GM21390 (cell line): ENCODE data around the gene TPMT.
"Not testable (repeated sequence)": the region's sequence is repeated elsewhere in the genome, so short reads cannot be mapped to it uniquely, and the experiment has no call there.

Experiments used
- ATAC-seq: cut with Tn5 transposase; IDR thresholded peaks from one replicate; pipeline ENCODE4 v1.9.1; 2021; ENCODE audit not compliant: unreplicated experiment

The TPMT gene

DNA sequence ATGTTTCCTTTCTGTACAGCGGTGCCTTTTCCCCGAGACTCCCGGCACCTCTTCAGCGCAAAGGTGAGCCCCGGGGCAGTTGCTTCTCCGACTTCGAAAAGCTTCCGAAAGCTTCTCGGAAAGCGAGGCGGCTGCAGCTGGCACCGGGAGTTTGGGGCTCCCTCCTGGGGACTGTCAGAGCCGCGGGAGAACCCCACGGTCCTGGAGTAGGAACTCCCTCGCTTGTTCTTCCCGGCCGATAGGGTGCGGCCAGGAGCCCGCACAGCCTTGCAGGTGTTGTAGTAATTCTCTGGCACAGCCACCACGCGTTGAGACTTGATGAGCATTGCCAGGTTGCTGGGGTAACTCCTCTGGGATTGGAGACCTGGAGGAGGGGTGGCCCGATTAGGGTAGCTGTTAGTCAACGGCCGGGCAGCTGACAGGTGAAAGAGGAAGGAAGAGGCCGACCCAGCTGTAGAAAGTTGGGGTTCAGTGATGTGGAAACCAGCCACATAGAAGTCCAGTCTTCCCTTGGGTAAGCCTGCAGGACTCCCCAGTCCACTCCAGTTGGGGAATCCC lies 1.1 kb upstream of the TPMT start:
- peak; percentile 40 for ATAC-seq

DNA sequence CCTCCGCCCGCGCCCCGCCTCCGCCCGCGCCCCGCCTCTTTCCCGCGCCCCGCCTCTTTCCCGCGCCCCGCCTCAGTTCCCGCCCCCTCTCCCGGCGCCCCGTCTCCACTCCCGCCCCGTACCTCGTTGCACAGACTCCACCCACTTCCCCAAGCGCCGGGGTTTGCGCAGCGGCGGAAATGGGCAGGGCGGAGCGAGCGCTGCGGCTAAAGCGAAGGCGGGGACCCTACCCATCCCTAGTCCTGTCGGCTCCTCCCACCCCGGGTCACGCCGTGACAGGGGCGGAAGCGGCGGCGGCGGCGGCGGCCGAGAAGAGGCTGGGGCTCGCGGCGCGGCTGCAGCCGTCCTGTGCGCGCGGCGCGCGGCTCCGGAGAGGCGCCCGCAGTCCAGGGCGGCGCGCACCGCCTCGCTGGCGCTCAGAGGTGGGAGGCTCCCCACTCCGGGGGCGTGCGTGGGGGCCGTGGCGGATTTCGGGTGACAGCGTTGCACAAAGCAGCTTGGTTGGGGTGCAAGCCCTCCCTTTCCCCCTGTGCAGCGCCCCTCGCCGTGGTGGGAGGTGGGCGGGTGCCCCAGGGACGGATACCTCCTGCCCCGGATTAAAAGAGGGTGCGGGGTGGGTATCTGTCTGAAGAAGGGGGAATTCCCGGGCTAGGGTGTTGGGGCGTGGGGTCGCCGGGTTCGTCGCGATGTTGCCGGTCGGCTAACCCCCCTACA lies 430 bp upstream of the TPMT start, which contains the start of gene KDM1B:
Gene KDM1B (plus strand): TSS at position 273 of the 714 bp plus-strand sequence. CDS start 4,474 bp downstream, outside the sequence.
- ATAC-seq = peak; percentile 85

DNA sequence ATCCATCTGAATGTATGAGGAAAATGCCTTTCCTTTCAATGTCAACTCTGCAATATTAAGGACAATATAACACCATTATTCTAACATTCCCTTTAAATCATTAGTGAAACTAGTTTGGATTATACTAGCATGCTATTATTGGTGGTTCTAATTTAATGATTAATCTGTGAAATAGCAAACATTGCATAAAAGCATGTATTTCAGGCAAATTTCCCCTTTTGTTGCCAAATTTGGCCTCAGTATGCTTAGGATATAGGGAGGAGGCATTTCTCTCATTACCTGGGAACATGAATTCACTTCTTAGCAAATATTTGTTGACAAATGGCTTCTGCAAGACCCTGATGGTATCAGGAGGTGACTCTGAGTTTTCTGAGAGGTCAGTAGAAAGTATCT lies 1.6 kb downstream of the TPMT start:
- ATAC-seq = no peak

DNA sequence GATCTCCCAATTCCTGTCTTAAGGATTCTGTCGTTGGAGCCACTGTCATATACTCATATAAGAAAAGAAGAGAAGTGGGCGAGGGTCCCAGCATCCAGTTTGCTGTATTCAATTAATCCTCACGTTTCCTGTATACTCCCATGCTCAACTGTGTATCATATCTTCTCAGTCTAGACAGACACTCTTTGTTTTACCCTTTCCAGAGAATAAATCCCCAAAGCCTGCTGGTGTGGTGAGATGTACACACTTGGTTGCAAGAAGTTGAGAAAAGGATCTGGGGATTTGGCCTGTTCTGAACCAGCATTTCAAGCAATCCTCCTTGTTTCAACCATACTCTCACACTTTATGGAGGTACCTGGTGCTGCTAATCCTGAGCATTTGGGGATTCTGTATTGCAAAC lies 3.1 kb downstream of the TPMT start:
- no peak for ATAC-seq

DNA sequence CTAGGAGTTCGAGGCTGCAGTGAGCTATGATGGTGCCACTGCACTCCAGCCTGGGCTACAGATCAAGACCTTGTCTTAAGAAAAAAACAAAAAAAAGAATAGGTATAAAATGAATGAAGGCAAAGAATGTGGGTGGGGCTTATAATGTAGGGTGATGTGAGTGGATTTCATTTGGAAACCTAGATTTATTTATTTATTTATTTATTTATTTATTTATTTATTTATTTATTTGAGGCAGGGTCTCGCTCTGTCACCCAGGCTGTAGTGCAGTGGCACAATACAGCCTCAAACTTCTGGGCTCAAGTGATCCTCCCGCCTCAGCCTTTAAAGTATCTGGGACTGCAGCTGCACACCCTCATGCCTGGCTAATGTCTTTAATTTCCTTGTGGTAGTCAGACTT lies 3.5 kb downstream of the TPMT start:
- ATAC-seq = not testable (repeated sequence)

DNA sequence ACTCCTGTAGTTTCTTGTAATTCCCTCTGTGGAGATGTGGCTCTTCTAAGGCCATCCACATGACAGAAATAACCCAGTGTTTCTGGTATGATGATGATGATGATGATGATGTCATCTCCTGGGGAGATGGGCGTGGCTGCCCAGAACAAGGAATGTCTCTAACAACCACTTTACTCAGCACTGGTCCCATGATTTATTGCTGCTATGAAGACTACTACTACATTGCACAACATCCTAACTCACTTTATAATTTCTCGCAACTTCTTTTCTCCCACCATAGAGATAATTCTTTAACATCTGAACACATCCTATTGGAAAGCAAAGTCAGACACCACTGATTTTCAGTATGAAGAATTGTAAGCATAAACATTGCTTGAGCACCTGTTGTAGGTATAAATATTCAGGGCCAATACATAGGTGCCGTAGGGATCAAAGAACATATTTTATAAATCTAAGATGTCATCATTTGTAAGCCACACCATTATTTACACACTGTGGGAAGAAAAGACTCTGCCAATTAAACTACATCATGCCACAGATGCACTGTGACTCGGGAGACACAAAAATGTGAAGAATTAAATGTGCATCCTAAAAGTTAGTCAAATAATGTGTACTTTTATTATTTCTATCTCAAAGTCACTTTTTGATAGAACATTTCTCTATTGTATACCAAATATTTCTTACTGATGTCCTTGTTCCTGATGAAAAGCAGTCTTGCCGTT lies 6.4 kb downstream of the TPMT start:
- no peak for ATAC-seq

DNA sequence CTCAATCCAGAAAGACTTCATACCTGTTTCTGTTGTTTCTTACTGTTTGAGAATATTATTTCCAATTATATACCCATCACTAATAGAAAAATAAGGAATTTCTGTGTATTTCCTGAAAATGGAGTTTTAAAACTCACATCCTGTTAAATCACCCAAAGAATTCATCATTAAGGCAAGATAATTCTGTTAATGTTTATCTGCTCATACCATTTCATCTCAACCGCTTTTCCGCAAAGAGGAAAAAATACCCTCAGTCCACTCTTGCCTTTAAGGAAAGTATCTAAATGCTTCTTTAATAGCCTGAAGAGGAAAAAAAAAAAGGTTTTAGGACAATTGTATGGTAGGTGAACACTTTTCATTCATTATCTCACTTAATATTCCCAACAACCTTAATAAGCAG lies 7.3 kb downstream of the TPMT start:
- ATAC-seq = no peak

DNA sequence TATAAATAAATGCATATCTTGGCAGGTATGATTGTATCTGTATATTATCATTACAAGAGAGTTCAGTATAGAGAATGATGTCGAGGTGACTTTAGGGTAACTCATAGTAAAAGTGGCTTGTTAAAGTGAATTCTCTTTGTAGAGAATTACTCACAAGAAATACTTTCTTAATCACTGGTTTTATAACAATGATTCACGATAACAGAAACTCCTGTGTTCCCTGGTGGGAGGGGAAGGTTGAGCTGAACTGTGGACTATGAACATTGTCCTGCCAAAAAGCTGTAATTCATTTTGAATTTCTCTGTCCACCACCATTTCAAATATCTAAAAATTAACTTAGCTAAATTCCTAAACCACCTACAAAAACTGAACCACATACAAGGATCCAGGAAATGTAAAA lies 7.7 kb downstream of the TPMT start:
- no peak for ATAC-seq

DNA sequence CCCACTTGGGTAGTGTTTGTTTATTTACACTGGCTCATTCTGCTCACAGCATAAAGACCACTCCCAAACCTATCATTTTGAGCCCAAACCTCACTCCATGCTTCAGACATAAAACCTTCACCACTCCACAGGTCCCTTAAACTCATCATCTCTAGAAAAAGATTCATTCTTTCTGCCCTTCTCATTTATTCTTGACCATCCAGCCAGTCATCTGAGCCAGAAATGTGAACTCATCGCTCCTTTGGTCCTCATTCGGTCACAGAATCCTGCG lies 12.4 kb downstream of the TPMT start:
- no peak for ATAC-seq

DNA sequence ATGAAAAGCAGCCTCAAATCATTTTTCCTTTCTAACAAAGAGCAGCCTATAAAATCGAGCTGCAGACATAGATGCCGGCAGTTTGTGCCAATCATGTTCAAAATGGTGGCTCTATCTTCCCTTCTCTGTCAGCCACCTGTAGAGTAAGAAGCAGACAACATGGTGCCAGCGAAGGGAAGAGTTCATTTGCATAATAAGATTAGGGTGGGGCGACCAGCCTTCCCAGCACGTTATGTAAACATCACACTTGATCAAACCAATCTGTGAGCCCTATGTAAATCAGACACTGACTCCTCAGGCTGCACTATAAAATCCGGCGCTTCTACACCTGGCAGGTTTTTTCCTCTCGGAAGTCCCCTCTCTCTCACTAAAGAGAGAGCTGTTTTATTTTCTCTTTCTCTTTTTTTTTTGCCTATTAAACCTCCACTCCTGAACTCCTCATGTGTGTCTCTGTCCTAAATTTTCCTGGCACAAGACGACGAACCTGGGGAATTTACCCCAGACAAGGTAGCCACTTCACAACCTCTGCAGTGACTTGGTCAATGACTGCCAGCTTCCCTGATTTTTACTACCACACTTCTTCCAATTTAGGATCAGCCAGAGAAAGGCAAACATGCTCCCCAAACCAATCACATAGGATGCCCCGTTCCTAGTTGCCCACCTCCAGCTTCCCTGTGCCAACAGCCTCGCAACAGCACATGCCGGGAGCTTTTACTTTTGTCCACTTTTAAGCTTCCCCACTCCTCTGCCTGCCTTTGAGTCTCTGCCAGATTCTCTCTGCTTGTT lies 12.9 kb downstream of the TPMT start:
- ATAC-seq = no peak

DNA sequence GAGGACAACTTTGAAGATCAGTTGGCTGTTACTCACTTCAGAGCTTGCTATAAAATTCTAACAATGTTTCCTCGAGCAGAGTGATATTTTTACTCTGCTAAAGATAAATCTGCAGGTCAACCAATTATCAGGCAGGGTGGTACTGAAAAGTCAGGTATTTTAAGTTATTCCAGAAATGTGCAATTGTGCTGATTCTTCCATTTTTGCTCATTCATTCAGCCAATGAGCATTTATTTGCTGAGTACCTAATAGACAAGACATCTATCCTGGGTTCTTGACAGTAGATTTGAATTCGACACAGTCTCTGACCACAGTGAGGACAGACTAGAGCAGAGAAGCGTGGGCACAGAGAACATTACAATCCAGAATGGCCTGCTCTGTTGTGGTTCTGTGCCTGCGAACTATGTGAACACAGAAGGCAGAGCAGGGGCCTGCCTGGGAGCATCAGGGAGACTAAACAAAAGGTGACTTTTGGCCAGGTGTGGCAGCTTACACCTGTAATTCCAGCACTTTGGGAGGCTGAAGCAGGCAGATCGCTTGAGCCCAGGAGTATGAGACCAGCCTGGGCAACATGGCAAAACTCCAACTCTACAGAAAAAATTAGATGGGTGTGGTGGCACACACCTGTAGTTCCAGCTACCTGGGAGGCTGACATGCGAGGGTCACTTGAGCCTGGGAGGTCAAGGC lies 14.8 kb downstream of the TPMT start:
- ATAC-seq = no peak

DNA sequence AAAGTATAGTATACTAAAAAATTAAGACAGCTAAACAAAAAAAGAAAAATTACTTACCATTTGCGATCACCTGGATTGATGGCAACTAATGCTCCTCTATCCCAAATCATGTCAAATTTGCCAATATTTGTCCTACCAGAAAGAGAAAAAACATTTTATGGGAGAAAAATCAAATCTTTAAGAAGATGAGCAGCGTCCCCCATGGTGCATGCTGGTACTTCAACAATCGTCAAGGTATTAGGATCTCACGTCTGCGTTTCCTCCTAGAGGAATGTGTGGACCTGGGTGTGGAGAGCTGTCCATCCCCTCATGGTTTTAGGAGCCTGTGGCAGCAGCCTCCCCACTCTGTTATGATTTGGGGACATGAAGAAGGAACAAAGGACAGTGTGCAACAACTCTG lies 16.0 kb downstream of the TPMT start:
- ATAC-seq = no peak

DNA sequence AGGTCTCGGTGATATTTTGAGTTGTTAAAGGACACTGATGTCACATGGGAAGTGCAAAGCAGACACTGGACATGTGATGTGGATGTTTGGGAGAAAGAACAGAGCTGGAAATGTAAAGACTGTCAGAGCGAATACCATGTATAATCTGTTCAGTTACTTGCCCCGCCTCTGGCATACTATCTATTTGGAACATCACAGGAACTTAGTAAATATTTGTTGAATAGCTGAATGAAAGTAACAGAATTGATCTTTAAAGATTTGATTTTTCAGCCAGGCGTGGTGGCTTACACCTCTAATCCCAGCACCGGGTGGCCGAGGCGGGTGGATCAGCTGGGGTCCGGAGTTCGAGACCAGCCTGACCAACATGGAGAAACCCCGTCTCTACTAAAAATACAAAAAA lies 18.6 kb downstream of the TPMT start:
- no peak for ATAC-seq

DNA sequence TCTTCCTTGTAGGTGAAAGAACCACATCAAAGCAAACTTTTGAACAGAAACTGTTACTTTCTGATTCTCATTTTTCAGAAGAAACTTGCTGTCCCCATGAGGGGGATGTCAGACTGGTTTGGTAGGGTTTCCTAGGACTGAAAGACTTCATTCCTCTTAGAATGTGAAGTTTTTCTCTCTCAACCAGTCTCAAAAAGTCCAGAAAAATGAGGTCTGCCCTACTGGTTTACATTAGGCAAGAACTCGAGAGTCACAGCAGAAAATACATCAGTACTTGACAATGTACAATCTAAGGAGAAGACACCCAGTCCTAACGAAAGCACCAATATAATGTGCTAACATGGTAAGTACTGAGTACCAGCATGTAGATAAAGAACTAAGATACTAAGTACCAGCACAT lies 19.7 kb downstream of the TPMT start:
- ATAC-seq = no peak

DNA sequence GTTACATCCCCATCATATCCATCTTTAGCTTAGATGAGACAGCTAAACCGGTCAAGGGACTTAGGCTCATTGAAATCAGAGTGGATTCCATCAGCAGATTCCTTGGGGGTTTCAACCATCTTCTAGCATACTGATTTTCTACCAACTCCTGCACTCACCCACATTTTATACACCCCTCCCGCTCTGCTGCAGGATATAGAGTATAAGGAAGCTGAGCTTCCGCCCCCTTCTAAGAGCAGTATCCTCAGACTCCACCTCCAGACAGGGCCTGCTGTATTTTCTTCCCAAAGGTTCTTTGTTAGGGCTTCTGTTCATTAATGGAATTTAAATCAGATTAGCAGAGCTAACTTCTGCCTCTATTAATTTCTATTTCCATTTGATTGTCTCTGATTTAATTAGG lies 22.5 kb downstream of the TPMT start:
- ATAC-seq = no peak

DNA sequence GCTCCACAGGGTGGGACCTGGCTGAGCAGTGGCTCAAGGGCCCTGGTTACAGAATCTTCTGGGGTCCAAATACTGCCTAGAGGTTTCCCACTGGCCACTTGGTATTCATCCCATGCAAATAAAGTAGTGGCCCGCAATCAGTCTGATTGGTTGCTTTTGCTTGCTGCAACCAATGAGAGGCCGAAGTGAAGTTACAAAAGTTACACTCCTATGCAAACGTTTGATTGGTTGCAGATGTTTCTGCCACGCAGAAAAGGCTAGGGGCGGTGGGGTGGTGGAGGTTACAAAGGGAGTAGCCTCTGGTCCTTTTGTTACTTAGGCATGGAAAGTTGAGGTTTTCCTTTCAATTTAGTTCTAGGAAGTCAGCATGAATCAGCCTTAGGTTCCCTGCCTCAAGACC lies 28.8 kb downstream of the TPMT start:
- no peak for ATAC-seq

DNA sequence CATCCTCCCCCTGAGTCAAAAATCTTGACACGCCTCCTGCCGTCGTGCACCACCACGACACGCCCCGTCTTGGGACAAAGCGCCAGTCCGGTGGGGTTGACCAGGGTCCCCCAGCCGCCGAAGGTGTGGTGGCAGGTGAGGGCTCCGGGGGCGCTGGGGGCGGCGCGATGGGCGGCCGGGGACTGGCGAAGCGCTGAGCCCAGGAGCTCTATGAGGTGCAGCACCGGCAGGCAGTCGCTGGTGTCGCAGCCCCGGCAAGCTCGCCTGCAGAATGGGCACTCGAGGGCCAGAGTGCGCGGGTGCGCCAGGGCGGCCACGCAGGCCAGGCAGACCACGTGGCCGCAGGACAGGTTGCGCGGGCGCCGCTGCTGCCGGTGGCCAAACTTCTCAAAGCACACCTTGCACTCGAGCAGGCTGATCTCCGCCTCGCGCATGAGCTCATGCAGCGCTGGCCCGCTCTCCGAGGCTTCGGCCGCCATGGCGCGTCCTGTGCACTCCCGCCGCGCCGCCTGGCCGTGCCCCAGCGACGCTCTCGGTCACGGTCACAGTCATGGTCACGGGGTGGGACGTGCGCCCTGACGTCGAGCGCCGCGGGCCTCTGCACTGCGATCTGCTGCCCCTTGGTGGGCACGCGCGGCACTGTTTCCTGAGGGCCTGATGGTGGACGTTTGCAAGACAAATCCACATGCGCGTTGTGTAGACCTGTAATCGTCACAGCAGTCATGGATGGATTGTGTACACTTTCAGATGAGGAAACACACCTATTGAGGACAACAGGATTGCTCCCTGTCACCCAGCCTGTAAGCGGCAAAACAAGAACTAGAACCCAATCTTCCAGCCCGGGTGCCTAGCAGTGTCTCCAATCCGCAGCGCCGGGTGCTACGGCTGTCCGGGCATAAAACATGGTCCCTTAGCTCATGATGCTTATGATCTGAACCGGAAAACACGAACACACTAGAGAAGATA lies 32.5 kb downstream of the TPMT start, which contains the start of gene NHLRC1:
Gene NHLRC1 (minus strand): TSS at position 550 of the 966 bp plus-strand sequence. CDS start 71 bp downstream, at position 479.
- ATAC-seq = peak; percentile 100

DNA sequence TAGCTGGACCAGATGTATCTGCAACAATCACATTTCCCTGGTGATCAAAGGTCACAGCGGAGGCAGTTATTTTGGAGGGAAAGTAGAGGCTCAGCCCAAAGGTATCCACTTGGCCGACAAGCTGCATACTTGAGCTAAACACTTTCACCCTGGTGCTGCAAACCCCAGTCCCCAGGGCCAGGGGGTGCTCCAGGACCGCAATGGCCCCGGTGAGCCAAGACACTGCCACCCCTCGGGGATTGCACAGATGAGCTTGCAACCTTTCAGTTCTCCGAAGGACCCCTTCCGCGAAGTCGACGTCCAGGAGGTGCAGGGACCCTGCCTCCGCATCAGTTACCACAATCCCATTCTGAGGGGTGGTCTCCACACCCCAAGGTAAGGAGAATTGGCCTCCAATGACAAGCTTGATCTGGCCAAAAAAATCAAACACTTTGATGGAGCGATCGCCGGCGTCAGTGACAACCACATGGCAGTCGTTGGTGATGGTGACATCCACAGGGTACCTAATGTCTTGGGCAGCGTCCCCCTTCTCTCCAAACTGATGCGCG lies 33.2 kb downstream of the TPMT start:
- ATAC-seq = no peak

DNA sequence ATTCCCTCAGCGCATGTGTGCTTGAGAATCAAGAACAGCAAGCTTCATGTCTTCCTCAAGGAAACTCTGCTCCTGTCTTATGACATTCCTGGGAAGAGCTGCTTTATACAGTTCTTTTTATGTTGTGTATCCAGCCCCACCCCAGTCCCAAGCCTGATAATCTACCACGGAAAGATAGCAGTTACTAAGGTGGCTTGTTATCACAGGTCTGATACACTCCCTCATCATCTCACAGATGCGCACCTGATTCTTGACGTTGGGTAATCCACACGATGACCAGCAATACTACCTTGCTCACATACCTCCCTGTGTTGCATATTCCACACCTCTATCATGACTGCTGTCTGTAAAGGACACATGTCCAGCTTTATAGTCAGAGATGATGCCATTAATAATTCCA lies 35.6 kb downstream of the TPMT start:
- ATAC-seq = no peak

DNA sequence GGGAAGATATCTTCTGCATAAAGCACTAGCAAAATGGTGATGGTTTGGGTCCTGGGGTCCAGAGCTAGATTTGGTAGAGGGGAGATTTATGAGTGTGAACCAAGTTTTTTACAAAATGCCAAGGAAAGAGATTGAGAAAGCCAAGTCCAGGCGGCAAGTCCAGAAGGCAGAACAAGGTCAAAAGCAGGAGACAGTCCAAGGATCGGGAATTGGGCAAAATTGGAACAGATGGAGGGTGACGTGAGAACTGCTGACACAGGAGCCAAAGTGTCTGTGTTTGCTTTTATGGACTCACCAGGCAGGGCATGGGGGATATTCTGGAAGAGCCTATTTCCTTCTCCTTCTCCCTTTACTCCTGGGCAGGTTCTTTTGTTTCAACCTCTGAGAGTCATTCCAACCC lies 36.5 kb downstream of the TPMT start:
- no peak for ATAC-seq
